Measurements from ENCODE around the gene PARP8. TPM values are rescaled to one million over a fixed set of nuclear protein-coding genes. Genes with fewer than 3 reads are reported as not detected.

The PARP8 gene
- total and polyA plus RNA-seq, 9 donors = 4.4 to 21.4 (median 18.4) TPM

DNA sequence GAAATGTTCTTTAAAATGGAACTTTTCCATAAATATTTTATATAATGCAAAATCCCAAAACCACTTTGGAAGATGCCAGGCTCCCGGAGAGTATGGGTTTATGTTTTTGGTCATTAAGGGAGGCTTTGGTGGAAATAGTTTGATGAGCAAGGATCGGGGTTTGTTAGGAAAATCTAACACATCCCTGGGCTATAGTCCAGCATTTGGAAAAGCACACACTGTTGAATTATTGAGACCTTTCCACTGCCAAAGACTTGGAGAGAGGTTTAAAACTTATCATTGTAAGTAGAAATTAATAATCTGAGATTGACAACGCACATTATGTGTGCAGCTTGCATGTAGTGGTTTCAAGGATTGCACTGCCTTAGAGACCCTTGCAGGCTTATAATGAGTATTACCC lies 156.3 kb downstream of the PARP8 start:
- Histone ChIP-seq H3K36me3 (no peaks in the 10 kb centered on the region), H3K9me3 (no peaks in the 10 kb centered on the region), H3K27me3 (no peaks in the 10 kb centered on the region), H3K4me1 (ENCODE audit: insufficient read depth) (no peaks in the 10 kb centered on the region), H3K27ac (no peak overlapping the region), H3K4me3 (no peak overlapping the region)
- intact Hi-C loops (cut with DNase I) = no loop called here
- 69 to 78% (median 70%) methylated on average over 3 of the region's 3 CpGs for WGBS, 3 donors
- TF ChIP-seq CTCF (IDR thresholded peaks at IDR 0.05) = no peak
- no peak for DNase-seq

- H3K4me3 ChIP-seq = no peak overlapping the region
- no peak for DNase-seq
- no peaks in the 10 kb centered on the region for H3K4me1 ChIP-seq (ENCODE audit: insufficient read depth)
- 62 to 67% (median 66%) methylated on average over 6 of the region's 6 CpGs for WGBS, 3 donors
- no peaks in the 10 kb centered on the region for H3K9me3 ChIP-seq
- no peaks in the 10 kb centered on the region for H3K27me3 ChIP-seq
- TF ChIP-seq CTCF (IDR thresholded peaks at IDR 0.05) = no peak
- no peak for TF ChIP-seq EP300 (IDR thresholded peaks at IDR 0.05)
- no peak for TF ChIP-seq POLR2A (IDR thresholded peaks at IDR 0.05)
- H3K27ac ChIP-seq = no peak overlapping the region
- intact Hi-C loops (cut with DNase I) = no loop called here
- H3K36me3 ChIP-seq = no peaks in the 10 kb centered on the region
Measured at GRCh38 chr5:50823568-50823967, 157.1 kb downstream of the PARP8 start.

GRCh38 chr5:50824109-50824508 lies 157.7 kb downstream of the PARP8 start:
- Histone ChIP-seq H3K36me3 (no peaks in the 10 kb centered on the region), H3K4me1 (ENCODE audit: insufficient read depth) (no peaks in the 10 kb centered on the region), H3K9me3 (no peaks in the 10 kb centered on the region), H3K4me3 (no peak overlapping the region), H3K27ac (no peak overlapping the region), H3K27me3 (no peaks in the 10 kb centered on the region)
- no peak for TF ChIP-seq EP300 (IDR thresholded peaks at IDR 0.05)
- TF ChIP-seq CTCF (IDR thresholded peaks at IDR 0.05) = no peak
- TF ChIP-seq POLR2A (IDR thresholded peaks at IDR 0.05) = no peak
- no peak for DNase-seq
- WGBS, 3 donors = 94 to 99% (median 97%) methylated on average over 2 of the region's 2 CpGs
- intact Hi-C loops (cut with DNase I) = no loop called here

DNA sequence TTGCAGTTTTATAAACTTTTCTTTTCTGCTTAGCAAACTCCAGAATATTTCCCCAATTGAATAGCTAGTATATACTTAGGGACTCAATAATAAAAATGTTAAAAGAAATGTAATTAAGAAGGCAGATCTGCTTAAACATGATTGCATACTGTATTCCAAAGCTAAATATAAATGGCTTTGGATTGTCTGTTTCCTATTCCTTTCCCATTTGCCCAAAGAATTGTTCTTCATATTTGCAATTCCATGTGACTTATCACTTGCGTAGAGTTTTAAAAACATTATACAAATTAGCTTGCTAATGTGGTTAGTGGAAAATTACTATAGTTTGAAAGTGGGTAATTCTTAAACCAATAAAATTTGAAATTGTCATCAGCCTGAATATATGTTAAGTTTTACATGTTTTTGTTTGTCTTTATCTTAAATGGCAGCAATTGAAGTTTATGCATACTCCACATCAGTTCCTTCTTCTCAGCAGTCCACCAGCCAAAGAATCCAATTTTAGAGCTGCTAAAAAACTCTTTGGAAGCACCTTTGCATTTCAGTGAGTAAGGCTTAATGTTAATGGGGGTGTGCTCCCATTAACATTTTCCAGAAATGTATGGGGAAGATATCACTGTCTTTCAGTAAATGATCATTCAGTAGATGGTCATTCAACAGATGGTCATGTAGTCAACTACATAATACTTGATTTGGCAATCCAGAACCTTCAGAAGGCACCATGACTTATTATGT lies 161.2 kb downstream of the PARP8 start:
- Histone ChIP-seq H3K36me3 (no peaks in the 10 kb centered on the region), H3K9me3 (no peaks in the 10 kb centered on the region), H3K4me1 (ENCODE audit: insufficient read depth) (no peaks in the 10 kb centered on the region), H3K27me3 (no peaks in the 10 kb centered on the region), H3K27ac (no peak overlapping the region), H3K4me3 (no peak overlapping the region)
- WGBS, 3 donors = 43 to 92% (median 91%) methylated on average over 1 of the region's 1 CpG
- intact Hi-C loops (cut with DNase I) = no loop called here
- TF ChIP-seq CTCF (IDR thresholded peaks at IDR 0.05) (no peak), EP300 (IDR thresholded peaks at IDR 0.05) (no peak), POLR2A (IDR thresholded peaks at IDR 0.05) (no peak)
- no peak for DNase-seq

Measured in ovary (tissue), 9 donors.